M059J (cell line): ENCODE results near the gene CCDC97. TPM values are rescaled to one million over a fixed set of nuclear protein-coding genes. Genes with fewer than 3 reads are reported as not detected.
A peak's percentile ranks its signal among the peaks of the same experiment; 100 is the strongest.

Experiments
- DNase-seq: peaks from one replicate; pipeline ENCODE4 v3.0.0-alpha.2; 2012; ENCODE audit warnings: low read depth
- total RNA-seq: library from RNA; depleted of rRNA; stranded (reverse); fragments of >200 nt; shearing (Covaris generic); gene quantifications from 2 replicates; pipeline ENCODE4 v1.2.3, GENCODE V29; 2014

The CCDC97 gene
- total RNA-seq, 1 experiment from 2014 or later: 7.2 TPM

DNA sequence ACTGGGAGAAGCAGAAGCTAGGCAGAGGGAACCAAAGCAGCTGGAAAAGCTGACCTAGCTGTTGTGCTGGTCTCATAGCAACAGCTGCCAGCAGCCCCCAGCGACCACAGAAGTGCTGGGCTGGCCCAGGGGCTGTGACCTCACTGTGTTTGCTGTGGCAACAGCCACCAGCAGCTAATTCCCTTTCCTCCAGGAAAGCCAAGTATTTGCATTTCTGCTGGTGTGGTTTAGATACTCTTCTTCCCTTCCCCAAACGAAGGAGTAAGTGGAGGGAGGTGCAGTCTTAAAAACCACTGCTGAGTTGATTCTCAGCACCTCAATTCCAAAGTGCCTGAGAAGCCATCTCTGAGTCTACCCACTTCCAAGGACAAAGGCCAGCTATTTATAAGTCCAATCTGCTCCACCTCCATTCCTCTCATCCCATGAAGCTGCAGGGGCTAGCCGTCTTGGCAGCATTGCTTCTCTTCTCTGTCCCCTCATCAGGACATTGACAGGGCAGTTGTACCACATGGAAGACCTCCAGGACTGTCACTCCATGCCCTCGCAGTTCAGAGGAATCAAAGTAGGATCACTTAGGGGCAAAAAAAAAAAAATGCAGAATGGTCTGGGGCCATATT is 11.5 kb upstream of the CCDC97 start:
- peak; percentile 75 for DNase-seq

DNA sequence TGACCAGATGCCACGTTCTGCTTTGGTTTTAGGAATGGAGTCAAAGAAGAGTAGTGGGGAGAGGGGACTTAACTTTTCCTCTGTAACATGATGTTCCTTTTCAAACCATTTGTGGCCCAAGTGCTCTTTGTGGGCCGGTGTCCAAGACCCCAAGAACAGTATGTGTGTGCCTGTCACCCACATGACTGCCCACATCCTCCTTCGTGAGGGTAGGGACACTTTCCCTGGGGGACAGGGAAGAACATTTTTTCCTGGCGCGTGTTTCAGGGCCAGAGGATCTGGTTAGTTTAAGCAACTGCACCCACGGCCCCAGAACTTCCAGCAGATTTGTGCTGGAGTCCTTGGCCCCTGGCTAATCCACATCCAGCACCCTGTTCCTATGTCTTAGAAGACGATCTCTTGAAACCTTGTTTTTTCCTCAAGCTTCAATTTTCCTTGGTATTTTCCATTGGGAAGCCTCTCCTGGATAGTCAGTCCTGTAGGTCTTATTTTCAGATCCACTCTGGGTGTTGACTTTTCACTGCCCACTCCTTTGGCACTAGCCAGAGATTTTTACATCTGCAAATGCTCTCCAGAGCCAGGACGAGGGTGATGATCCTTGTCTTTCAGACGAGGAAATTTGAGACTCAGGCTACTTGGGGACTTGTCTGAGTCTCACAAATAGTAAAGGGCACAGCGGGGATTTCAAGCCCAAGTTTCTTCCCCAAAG is 10.8 kb upstream of the CCDC97 start:
- DNase-seq: no peak

DNA sequence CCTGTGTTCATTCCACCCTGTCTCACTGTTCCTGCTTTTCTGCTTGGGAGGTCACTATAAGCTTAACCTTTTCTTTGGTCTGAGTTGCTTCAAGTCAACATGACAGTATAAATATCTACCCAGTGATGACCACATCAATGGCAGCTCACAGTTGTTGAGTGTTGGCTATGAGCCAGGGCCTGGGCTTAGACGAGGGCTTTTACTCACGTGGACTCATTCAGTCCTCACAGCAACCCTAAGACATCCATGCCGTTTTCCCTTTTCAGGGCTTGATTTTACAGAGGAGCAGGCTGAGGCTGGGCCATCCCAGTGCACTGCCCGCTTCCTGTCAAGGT is 10.2 kb upstream of the CCDC97 start:
- DNase-seq: peak; percentile 43

DNA sequence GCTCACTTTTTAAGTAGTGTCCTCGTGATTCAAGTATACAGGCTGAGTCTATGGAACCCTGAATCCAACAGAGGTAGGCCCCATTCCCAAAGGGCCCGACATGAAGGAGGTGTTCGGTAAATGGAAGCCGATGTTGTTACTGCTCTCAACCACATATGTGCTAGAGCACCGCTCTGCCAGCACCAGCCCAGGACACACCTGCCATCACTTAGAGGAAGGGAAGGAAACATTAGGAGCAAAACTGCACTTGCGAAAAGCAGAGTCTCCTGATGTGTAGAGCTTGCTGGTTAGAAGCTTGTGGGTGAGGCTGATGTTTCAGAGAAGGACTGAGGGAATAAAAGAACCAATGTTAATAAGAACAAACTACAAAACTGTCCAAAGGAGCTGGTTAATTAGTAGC is 9.4 kb upstream of the CCDC97 start:
- DNase-seq: no peak

DNA sequence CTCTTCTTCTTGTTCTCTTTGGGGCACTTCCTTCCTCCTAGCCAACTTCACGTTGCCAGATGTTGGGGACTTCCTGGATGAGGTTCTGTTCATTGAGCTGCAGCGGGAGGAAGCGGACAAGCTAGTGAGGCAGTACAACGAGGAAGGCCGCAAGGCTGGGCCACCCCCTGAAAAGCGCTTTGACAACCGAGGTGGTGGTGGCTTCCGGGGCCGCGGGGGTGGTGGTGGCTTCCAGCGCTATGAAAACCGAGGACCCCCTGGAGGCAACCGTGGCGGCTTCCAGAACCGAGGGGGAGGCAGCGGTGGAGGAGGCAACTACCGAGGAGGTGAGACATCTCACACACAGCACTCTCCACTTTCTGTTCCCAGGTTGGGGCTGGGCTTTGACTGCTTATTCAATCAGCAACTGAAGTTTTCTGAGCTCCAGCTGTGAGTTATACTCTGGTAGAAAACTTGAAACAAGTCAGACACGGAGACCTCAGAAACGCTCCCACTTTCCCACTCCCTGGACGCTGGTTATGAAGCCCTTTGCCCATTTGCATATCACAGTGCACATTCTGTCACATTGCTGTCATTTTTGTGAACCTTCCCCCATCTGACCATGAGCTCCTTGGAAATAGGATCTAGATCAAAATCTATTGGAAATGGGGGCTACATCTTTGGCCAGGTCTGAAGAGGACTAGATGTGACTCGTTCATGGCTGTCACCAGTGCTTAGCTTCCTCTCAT is 7.2 kb upstream of the CCDC97 start:
- DNase-seq: no peak

DNA sequence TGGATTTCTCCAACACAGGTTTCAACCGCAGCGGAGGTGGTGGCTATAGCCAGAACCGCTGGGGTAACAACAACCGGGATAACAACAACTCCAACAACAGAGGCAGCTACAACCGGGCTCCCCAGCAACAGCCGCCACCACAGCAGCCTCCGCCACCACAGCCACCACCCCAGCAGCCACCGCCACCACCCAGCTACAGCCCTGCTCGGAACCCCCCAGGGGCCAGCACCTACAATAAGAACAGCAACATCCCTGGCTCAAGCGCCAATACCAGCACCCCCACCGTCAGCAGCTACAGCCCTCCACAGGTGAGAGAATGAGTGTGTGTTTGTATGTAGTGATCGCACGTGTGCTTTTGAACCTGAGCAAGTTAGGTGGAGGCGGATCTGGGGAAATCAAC is 6.0 kb upstream of the CCDC97 start:
- no peak for DNase-seq

DNA sequence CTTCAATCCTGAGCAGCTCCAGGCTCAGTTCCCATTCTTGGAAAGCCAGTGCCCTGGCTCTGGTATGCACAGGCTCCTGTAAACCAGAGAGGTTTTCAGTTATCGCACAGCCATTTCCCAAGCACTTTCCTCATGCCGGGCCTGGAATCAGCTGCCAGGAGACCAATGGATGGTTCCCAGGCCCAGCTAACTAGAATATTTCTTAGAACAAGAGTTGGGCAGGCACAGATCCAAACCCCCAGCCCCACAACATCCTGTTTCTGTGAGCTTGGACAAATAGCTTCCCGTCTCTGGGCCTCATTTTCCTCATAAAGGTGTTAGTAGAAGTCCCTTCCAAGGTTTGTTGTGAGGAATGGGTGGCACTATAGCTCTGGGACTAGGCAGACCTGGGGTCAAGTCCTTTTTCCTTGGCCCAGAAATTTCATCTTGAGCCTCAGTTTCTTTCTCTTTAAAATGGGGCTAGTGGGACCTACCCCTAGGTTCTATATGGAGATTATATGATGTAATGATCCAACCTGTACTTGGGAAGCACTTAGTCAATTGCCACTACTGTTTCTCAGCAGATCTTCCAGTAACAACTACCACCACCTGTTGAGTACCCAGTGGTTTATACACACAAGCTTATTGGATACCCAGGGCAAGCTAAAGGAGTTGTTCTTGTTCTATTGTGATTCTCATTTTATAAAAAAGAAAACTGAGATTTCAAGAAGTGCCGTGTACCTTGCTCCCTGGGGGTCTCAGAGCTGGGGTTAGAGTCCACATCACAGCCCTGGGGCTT is 5.1 kb upstream of the CCDC97 start:
- DNase-seq: no peak

DNA sequence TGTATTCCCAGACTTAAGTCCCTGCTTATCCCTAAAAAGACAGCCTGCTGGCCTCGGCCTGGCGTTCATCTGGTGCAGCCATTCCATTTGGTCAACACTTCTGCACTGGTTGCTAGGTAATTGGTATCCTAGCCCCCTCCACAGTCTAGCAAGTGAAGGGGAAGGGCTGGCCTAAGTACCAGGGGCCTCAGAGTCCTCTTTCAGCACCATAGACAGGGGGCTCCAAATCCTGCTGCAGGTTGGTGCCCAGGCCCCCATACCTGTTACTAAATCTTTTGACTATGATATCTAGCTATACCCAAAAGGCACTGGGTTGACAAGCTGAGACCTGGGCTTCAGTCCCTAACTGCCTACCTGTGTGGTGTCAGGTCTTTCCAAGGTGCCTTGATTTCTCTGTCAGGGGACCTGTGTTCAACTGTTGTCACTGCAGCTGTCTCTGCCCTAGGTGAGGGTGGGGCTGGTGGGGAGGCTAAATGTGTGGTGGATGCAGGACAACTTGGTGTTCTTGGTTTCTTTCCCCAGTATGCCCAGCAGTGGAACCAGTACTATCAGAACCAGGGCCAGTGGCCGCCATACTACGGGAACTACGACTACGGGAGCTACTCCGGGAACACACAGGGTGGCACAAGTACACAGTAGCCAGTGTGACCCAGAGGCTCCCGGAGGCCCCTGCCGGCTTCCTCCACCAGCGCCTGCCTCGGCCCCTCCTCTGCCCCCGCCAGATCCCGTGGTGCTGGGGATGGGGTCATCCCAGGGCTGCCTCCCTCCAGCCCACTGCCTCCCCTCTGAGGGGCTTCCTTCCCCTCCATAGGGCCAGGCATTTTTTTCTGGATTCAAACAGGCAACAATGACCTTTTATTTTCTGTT is 3.8 kb upstream of the CCDC97 start:
- DNase-seq: no peak

DNA sequence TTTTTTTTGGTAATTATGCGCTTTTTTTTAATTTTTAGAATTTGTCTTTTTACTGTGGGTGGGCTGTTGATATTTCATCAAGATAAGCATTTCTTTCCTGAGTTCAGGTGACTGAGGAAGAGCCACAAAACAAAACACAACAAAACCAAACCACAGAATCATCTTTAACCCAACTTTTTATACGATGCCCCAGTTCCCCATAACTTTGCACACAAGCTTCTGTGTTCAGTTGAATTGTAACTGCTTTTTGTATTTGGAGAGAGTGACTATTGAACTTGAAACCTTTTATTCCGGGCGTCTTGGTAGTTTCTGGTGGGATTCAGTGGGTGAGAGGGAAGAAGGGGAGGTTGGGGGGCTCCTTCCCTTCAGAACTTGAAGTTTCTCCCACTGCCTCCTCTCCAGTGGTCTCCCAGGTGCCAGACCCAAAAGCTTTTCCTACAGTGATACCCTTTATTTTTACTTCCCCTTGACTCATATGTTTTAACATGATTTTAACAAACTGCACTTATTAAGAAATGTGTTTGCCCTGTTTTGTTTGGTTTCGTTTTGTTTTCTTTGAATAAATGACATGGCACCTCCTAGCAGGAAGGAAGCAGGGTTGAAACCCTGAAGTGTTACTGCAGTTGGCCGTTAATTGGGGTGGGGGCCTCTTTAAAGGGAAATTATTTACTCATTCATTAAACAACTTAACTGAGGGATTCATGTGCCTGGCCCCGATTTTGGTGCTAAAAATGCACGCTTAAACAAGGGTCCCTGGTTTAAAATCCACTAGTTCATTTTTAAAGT is 2.7 kb upstream of the CCDC97 start:
- no peak for DNase-seq

DNA sequence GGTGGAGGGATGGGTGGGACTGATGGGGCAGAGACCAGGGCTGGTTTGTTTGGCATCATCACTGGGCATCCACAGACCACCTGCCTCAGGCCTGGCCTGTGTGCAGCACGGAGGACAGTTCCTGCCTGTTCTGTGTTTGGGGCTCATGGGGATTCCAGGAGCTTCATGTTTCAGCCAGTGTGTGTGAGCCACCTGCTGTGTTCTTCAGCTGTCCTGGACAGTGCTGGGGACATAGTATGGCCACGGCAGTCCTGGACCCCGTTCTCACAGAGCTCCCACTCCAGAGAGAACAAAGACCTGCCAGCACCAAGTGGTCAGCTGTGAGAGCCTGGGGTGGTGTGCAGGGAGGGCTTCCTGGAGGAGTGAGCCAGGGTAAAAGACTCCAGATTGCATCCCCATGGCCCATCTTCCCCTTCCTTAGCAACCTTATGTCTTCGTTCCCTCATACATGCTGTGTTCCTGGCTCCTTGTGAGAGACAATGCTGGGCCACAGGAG is 2.0 kb upstream of the CCDC97 start:
- DNase-seq: no peak

DNA sequence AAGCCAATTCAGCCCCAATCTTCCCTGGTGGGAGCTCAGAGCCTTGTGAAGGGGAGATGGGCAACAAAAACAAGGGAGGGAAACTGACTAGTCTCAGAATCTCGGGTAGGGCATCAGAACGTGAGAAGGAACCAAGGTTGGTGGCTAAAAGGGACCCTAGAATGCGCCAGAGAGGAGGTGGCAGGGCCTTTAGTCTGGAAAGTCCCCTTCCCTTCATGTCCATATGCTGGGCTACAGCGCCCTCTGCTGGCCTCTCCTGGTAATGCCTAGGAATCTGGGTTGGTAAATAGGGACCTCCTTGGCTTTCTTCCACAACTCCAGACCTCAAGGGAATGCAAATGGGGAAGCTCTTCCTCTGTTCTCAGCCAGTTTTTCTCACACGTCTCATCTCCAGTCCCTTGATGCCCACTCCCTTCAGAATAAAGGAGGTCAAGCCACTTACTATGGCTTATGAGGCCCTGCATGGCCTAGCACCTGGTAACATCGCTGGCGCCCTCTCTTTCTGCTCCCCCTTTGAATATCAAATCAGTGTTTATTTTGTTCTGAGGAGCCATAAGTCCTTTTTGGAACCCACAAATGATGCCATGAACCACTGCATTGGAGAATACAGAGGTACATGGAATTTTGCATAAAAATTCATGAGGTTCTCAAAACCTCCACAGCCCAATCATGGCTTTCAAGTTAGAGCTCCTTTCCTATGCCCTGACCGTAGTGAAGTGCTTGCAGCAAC is 1.4 kb upstream of the CCDC97 start:
- DNase-seq: peak; percentile 89

DNA sequence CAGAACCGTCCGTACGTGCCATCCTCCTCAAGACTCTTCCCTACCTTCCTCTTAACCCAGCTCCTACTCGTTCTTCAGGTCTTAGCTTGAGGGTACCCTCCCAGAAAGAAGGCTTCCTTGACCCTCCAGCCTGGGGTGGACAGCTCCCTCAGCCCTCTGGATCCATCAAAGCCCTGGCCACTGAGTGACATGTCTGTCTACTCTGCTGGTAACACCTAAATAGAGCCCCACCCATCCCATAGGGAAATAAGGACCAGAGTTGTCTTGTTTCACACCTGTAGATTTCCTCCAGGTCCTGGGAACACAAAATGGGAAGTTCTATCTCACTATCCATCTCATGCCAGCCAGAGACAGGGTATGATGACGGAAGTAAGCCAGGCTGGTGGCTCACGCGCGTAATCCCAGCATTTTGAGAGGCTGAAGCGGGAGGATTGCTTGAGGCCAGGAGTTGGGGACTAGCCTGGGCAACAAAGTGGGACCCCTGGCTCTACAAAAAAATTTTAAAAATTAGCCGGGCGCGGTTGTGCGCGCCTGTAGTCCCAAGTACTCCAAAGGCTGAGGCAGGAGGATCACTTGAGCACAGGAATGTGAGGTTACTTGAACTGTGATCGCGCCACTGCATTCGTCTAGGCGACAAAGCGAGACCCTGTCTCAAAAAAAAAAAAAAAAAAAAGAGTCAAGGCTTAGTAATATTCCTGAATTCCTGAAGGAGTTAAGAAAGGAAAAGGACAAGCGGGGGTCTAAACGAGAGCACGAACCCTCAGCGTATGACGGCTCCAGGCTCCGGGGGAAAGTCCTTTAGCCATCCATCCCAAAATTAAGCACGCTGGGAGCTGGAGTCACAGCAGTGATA is 566 bp upstream of the CCDC97 start:
- DNase-seq: peak; percentile 26

DNA sequence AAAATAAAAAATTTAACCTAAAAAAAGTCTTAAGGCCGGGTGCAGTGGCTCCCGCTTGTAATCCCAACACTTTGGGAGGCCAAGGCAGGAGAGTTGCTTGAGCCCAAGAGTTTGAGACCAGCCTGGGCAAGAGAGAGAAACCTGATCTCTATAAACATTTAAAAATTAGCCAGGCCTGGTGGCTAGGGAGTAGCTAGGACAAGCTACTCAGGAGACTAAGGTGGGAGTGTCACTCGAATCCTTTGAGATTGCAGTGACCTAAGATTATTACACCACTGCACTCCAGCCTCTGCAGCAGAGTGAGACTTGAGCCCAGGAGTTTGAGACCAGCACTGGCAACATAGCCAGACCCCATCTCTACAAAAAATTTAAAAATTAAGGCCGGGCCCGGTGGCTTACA is 1.1 kb downstream of the CCDC97 start:
- DNase-seq: peak; percentile 30

DNA sequence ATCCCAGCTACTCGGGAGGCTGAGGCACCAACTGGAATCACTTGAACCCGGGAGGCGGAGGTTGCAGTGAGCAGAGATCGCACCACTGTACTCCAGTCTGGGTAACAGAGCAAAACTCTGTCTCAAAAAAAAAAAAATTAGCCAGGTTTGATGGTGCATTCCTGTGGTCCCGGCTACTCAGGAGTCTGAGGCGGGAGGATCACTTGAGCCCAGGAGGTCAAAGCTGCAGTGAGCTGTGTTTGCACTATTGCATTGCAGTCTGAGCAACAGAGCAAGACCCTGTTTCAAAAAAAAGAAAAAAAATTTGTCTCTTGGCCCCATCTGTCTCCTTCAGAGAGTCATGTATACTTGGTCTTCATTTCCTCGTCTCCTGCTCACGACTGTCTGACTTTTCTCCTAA is 1.6 kb downstream of the CCDC97 start:
- DNase-seq: no peak

DNA sequence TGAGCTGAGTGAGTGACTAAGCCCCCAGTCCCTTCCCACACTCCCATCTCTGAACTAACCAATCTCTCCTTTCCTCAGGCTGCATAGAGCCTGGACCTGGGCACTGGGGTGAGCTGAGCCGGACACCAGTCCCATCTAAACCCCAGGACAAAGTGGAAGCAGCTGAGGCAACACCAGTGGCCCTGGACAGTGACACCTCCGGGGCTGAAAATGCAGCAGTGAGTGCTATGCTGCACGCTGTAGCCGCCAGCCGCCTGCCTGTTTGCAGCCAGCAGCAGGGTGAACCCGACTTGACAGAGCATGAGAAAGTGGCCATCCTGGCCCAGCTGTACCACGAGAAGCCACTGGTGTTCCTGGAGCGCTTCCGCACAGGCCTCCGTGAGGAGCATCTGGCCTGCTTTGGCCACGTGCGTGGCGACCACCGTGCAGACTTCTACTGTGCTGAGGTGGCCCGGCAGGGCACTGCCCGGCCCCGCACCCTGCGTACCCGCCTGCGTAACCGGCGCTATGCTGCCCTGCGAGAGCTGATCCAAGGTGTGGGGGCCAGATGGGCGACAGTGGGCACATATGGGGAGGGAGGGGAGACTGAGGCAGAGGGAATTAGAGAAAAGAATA is 6.4 kb downstream of the CCDC97 start:
- no peak for DNase-seq

DNA sequence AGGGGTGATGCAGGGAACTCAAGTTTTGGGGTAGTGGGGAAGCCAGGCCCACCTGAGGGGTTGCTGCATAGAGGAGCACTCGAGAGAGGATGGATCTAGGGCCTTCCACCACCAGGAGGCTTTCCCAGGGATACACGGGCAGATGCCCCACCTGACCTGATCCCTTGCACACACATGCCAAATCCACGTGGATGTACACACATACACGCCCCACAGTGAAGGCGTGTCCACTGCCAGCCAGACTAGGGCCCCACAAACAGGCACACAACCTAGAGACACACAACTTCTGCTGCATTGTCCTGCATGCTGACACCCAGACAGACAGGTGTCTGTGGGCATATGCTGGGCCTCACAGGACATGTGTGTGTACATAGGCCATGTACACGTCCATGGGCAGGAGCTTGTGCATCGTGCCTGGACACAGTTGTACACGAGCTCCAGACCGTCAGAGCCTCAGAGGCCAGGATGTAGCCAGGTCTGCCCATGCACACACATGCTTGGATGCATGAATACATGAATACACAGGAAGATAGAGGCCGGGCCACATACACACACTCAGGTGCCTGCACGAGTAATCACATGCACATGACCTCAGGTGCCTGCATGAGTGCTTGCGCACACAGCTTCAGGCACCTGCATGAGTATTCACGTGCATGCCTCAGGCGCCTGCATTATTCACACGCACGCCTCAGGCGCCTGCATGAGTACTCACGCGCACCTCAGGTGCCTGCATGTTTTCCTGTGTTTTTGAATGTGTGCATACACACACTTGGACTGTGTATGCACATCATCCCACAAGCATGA is 8.9 kb downstream of the CCDC97 start:
- no peak for DNase-seq

DNA sequence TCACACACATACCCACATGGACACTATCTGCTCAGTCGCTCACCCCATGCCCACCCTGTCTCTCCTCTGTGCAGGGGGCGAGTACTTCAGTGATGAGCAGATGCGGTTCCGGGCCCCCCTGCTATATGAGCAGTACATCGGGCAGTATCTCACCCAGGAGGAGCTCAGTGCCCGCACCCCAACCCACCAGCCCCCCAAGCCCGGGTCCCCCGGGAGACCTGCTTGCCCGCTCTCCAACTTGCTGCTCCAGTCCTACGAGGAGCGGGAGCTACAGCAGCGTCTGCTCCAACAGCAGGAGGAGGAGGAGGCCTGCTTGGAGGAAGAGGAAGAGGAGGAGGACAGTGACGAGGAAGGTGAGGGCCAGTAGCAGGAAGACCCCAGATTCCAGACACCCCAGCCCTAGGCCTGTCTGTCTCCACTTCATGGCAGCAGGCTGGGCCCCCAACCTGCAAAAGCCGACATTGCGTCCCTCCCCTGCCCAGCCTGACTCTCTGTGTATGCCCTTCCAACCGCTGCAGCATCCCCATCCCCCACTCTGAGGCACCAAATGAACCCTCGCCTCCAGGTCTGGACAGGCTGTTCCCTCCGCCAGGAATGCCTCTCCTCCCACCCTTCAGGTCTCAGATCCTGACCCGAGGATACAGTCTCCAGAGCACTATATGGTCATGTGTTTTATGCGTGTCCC is 9.7 kb downstream of the CCDC97 start:
- DNase-seq: no peak
